Measurements from ENCODE around the gene GPR39. TPM values are rescaled to one million over a fixed set of nuclear protein-coding genes. Genes with fewer than 3 reads are reported as not detected.

Gene GPR39
- total RNA-seq: 10 to 100 TPM in 3 of 4 donors, 1 to 10 TPM in 1; 9.1 to 38.5 (median 25.9) TPM

- TF ChIP-seq POLR2A (IDR thresholded peaks at IDR 0.05) (peak in 1 of 2 donors; percentile 20), CTCF (IDR thresholded peaks at IDR 0.05) (peak in 2 of 6 experiments; percentile 29 to 42)
- peak in 1 of 3 donors; percentile 55 for DNase-seq
- no peaks in the 10 kb centered on the region for H3K27me3 ChIP-seq
Observed at GRCh38 chr2:132416723-132417395, at the start of gene GPR39. Gene GPR39 (plus strand): TSS chr2:132416805.

GRCh38 chr2:132368191-132368590, 48.4 kb upstream of the GPR39 start:
- no peak for DNase-seq
- Histone ChIP-seq H3K27ac (no peak overlapping the region), H3K9me3 (no peaks in the 10 kb centered on the region), H3K4me1 (no peaks in the 10 kb centered on the region), H3K36me3 (no peaks in the 10 kb centered on the region), H3K4me3 (no peak overlapping the region), H3K27me3 (no peaks in the 10 kb centered on the region)
- TF ChIP-seq CTCF (IDR thresholded peaks at IDR 0.05) (no peak), POLR2A (IDR thresholded peaks at IDR 0.05) (no peak)

More at GRCh38 chr2:132416723-132417395, at the start of gene GPR39:
- Histone ChIP-seq H3K36me3 (no peaks in the 10 kb centered on the region), H3K4me3 (peak within 1 kb of the TSS; percentile 22 to 66 (median 48)), H3K4me1 (peaks cover 0 to 18% (median 2%) of the 10 kb centered on the region in 4 donors), H3K27ac (peak within 1 kb of the TSS; percentile 31 to 96 (median 86)), H3K9me3 (no peaks in the 10 kb centered on the region)

- no peak for TF ChIP-seq POLR2A (IDR thresholded peaks at IDR 0.05)
- TF ChIP-seq CTCF (IDR thresholded peaks at IDR 0.05): no peak
- no peaks in the 10 kb centered on the region for H3K9me3 ChIP-seq
- H3K36me3 ChIP-seq: no peaks in the 10 kb centered on the region
- no peaks in the 10 kb centered on the region for H3K4me1 ChIP-seq
- no peak overlapping the region for H3K27ac ChIP-seq
- DNase-seq: no peak
- H3K27me3 ChIP-seq: no peaks in the 10 kb centered on the region
- no peak overlapping the region for H3K4me3 ChIP-seq
Observed at GRCh38 chr2:132372276-132372675, 44.3 kb upstream of the GPR39 start.

- Histone ChIP-seq H3K9me3 (no peaks in the 10 kb centered on the region), H3K4me3 (no peak overlapping the region), H3K27me3 (no peaks in the 10 kb centered on the region), H3K36me3 (no peaks in the 10 kb centered on the region), H3K27ac (no peak overlapping the region), H3K4me1 (no peaks in the 10 kb centered on the region)
- TF ChIP-seq POLR2A (IDR thresholded peaks at IDR 0.05) (no peak), CTCF (IDR thresholded peaks at IDR 0.05) (no peak)
- no peak for DNase-seq
Observed at GRCh38 chr2:132373391-132374135, 43.0 kb upstream of the GPR39 start.

GRCh38 chr2:132374151-132374550, 42.5 kb upstream of the GPR39 start:
- Histone ChIP-seq H3K27me3 (no peaks in the 10 kb centered on the region), H3K9me3 (no peaks in the 10 kb centered on the region), H3K4me1 (no peaks in the 10 kb centered on the region), H3K4me3 (no peak overlapping the region), H3K36me3 (no peaks in the 10 kb centered on the region), H3K27ac (no peak overlapping the region)
- TF ChIP-seq POLR2A (IDR thresholded peaks at IDR 0.05) (no peak), CTCF (IDR thresholded peaks at IDR 0.05) (no peak)
- no peak for DNase-seq

Data from Peyer's patch (tissue), 4 donors.